ENCODE measurements around the gene TMEM212. TPM values are rescaled to one million over a fixed set of nuclear protein-coding genes. Genes with fewer than 3 reads are reported as not detected.

TMEM212 gene
- total and polyA plus RNA-seq, 2 of the 13 experiments (the other 11 are each of a cell fraction or from before 2014, with no cell fraction given), result not detected

DNA sequence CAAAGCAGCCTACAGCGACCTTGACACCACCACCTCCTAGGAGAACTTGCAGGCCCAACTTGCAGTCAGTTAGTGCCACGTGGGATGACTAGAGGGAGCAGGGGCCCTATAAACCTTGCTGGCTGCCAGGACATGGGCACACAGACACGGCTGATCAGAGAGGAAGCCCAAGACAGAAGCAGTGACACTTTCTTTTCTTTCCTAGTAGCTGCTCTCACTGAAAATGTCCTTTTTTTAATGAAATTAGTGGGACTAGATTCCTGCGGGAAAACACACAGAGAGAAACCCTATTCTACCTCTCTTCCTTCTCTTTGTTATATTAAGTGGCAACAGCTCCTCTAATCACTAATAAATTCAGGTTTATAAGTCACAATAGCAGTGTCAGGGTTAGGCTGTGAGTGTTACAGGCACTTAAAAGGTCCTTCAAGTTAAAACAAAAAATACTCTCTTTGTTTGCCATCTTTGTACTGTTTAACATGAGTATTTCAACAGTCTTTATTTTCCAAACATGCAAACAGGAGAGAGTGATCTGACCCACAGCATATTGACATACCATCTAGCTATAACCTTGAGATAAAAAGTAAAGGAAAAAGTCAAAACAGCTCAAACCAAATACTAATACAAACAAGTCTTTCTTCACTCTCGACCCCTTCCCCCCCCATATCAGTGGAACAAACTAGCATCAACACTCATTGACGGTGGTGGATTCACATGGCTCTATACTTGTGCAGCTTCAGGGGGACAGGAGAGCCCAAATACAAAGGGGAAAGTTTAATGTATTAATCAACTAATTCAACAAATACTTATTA, 2.1 kb upstream of the TMEM212 start (continued):
- TF ChIP-seq CTCF (CRISPR knock-in tag; IDR thresholded peaks at IDR 0.05) (0 out of 2 replicates have a peak, but pooled peaks have one; percentile 19), HHEX (CRISPR knock-in tag; IDR thresholded peaks at IDR 0.05) (peak; percentile 92), DMAP1 (CRISPR knock-in tag; IDR thresholded peaks at IDR 0.05) (peak; percentile 74; the same call in 1 of the 2 replicates), TARDBP (CRISPR knock-in tag; IDR thresholded peaks at IDR 0.05) (peak; percentile 52; the same call in 1 of the 2 replicates), ZNF644 (CRISPR knock-in tag; IDR thresholded peaks at IDR 0.05; ENCODE audit: low read depth) (0 out of 2 replicates have a peak, but pooled peaks have one; percentile 12), GABPA (IDR thresholded peaks at IDR 0.05; ENCODE audit: low read depth, low read length) (no peak), GABPA (CRISPR knock-in tag; IDR thresholded peaks at IDR 0.05; ENCODE audit: low read depth) (no peak), MIXL1 (CRISPR knock-in tag; IDR thresholded peaks at IDR 0.05) (peak; percentile 96), POLR2AphosphoS5 (IDR thresholded peaks at IDR 0.05; ENCODE audit: low read depth, low read length) (peak; percentile 68), ONECUT2 (CRISPR knock-in tag; IDR thresholded peaks at IDR 0.05) (peak; percentile 80; the same call in 1 of the 2 replicates)
- TF ChIP-seq, protein P1, sequence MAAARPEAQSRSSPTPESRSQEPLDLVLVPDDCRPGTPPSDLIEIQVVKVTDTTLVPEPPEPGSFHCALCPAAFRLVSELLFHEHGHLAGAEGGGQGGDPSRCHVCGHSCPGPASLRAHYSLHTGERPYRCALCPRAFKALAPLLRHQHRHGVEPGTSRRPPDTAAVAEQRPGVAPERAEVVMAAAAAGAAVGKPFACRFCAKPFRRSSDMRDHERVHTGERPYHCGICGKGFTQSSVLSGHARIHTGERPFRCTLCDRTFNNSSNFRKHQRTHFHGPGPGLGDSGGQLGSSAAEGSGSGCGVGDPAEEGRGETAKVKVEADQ (CRISPR knock-in tag; IDR thresholded peaks at IDR 0.05; ENCODE audit: borderline replicate concordance), result peak; percentile 40; the same call in 1 of the 2 replicates
- TF ChIP-seq, protein P2, sequence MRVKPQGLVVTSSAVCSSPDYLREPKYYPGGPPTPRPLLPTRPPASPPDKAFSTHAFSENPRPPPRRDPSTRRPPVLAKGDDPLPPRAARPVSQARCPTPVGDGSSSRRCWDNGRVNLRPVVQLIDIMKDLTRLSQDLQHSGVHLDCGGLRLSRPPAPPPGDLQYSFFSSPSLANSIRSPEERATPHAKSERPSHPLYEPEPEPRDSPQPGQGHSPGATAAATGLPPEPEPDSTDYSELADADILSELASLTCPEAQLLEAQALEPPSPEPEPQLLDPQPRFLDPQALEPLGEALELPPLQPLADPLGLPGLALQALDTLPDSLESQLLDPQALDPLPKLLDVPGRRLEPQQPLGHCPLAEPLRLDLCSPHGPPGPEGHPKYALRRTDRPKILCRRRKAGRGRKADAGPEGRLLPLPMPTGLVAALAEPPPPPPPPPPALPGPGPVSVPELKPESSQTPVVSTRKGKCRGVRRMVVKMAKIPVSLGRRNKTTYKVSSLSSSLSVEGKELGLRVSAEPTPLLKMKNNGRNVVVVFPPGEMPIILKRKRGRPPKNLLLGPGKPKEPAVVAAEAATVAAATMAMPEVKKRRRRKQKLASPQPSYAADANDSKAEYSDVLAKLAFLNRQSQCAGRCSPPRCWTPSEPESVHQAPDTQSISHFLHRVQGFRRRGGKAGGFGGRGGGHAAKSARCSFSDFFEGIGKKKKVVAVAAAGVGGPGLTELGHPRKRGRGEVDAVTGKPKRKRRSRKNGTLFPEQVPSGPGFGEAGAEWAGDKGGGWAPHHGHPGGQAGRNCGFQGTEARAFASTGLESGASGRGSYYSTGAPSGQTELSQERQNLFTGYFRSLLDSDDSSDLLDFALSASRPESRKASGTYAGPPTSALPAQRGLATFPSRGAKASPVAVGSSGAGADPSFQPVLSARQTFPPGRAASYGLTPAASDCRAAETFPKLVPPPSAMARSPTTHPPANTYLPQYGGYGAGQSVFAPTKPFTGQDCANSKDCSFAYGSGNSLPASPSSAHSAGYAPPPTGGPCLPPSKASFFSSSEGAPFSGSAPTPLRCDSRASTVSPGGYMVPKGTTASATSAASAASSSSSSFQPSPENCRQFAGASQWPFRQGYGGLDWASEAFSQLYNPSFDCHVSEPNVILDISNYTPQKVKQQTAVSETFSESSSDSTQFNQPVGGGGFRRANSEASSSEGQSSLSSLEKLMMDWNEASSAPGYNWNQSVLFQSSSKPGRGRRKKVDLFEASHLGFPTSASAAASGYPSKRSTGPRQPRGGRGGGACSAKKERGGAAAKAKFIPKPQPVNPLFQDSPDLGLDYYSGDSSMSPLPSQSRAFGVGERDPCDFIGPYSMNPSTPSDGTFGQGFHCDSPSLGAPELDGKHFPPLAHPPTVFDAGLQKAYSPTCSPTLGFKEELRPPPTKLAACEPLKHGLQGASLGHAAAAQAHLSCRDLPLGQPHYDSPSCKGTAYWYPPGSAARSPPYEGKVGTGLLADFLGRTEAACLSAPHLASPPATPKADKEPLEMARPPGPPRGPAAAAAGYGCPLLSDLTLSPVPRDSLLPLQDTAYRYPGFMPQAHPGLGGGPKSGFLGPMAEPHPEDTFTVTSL (CRISPR knock-in tag; IDR thresholded peaks at IDR 0.05; ENCODE audit: borderline replicate concordance), result peak; percentile 92; the same call in 1 of the 2 replicates
- TF ChIP-seq, protein P3, sequence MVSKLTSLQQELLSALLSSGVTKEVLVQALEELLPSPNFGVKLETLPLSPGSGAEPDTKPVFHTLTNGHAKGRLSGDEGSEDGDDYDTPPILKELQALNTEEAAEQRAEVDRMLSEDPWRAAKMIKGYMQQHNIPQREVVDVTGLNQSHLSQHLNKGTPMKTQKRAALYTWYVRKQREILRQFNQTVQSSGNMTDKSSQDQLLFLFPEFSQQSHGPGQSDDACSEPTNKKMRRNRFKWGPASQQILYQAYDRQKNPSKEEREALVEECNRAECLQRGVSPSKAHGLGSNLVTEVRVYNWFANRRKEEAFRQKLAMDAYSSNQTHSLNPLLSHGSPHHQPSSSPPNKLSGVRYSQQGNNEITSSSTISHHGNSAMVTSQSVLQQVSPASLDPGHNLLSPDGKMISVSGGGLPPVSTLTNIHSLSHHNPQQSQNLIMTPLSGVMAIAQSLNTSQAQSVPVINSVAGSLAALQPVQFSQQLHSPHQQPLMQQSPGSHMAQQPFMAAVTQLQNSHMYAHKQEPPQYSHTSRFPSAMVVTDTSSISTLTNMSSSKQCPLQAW (CRISPR knock-in tag; IDR thresholded peaks at IDR 0.05), result peak; percentile 68
- TF ChIP-seq, protein P4, sequence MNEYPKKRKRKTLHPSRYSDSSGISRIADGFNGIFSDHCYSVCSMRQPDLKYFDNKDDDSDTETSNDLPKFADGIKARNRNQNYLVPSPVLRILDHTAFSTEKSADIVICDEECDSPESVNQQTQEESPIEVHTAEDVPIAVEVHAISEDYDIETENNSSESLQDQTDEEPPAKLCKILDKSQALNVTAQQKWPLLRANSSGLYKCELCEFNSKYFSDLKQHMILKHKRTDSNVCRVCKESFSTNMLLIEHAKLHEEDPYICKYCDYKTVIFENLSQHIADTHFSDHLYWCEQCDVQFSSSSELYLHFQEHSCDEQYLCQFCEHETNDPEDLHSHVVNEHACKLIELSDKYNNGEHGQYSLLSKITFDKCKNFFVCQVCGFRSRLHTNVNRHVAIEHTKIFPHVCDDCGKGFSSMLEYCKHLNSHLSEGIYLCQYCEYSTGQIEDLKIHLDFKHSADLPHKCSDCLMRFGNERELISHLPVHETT (CRISPR knock-in tag; conservative IDR thresholded peaks at IDR 0.05), result 0 out of 2 replicates have a peak, but pooled peaks have one; percentile 46

Data from HepG2 (cell line).